PFSK-1 (cell line): ENCODE results near the gene GREB1.

Experiments used
- FOXP2 ChIP-seq: optimal IDR thresholded peaks from 2 replicates; pipeline ENCODE3; 2011; ENCODE audit warnings: borderline replicate concordance, control low read depth, inconsistent platforms; ENCODE audit not compliant: insufficient read depth; ENCODE audit errors: extremely low read length, extremely low read depth
- POLR2AphosphoS5 ChIP-seq: IDR thresholded peaks from 2 replicates; pipeline ENCODE4 v1.6.1; 2012; ENCODE audit warnings: low read depth, mild to moderate bottlenecking, control low read depth, low read length, moderate library complexity
- REST ChIP-seq, 2 experiments: IDR thresholded peaks; 2 replicates each; pipeline versions ENCODE4 v1.6.1 to v1.8.0; 2011 to 2012; ENCODE audit warnings: low read depth in 2 of 2, low read length in 2 of 2, control low read depth in 1 of 2, inconsistent platforms in 1 of 2, mild to moderate bottlenecking in 1 of 2, moderate library complexity in 1 of 2; ENCODE audit not compliant: insufficient read depth in 1 of 2
- SIN3A ChIP-seq: IDR thresholded peaks from 2 replicates; pipeline ENCODE4 v1.6.1; 2012; ENCODE audit warnings: mild to moderate bottlenecking, low read length, moderate library complexity, borderline replicate concordance; ENCODE audit not compliant: insufficient read depth
- TAF1 ChIP-seq: IDR thresholded peaks from 2 replicates; pipeline ENCODE4 v1.6.1; 2012; ENCODE audit warnings: low read length, control low read depth, borderline replicate concordance; ENCODE audit not compliant: insufficient read depth

GREB1 gene

GRCh38 chr2:11657195-11657594, 123.3 kb downstream of the GREB1 start:
- no peak for TF ChIP-seq TAF1
- TF ChIP-seq POLR2AphosphoS5, result no peak
- TF ChIP-seq FOXP2, result no peak
- TF ChIP-seq REST (IDR thresholded peaks at IDR 0.05; ENCODE audit: insufficient read depth in 1 of 2, low read depth in 2 of 2, low read length in 2 of 2), result no peak
- TF ChIP-seq SIN3A, result no peak

- TF ChIP-seq REST (IDR thresholded peaks at IDR 0.05; ENCODE audit: insufficient read depth in 1 of 2, low read depth in 2 of 2, low read length in 2 of 2), result no peak
- TF ChIP-seq FOXP2, result no peak
- no peak for TF ChIP-seq POLR2AphosphoS5
- no peak for TF ChIP-seq SIN3A
- no peak for TF ChIP-seq TAF1
These were observed 123.8 kb downstream of the GREB1 start for GRCh38 chr2:11657646-11658045.

GRCh38 chr2:11658208-11659114, 124.6 kb downstream of the GREB1 start:
- TF ChIP-seq POLR2AphosphoS5 (no peak), SIN3A (no peak), REST (IDR thresholded peaks at IDR 0.05; ENCODE audit: insufficient read depth in 1 of 2, low read depth in 2 of 2, low read length in 2 of 2) (no peak), FOXP2 (no peak), TAF1 (no peak)

GRCh38 chr2:11659115-11659475, 125.2 kb downstream of the GREB1 start:
- TF ChIP-seq FOXP2 (no peak), REST (IDR thresholded peaks at IDR 0.05; ENCODE audit: insufficient read depth in 1 of 2, low read depth in 2 of 2, low read length in 2 of 2) (no peak), SIN3A (no peak), POLR2AphosphoS5 (no peak), TAF1 (no peak)

GRCh38 chr2:11659851-11660250, 126.0 kb downstream of the GREB1 start:
- TF ChIP-seq SIN3A (no peak), POLR2AphosphoS5 (no peak), REST (IDR thresholded peaks at IDR 0.05; ENCODE audit: insufficient read depth in 1 of 2, low read depth in 2 of 2, low read length in 2 of 2) (no peak), TAF1 (no peak), FOXP2 (no peak)
